Measurements from ENCODE around the gene TRIM50. TPM values are rescaled to one million over a fixed set of nuclear protein-coding genes. Genes with fewer than 3 reads are reported as not detected.

The TRIM50 gene
- polyA plus RNA-seq, 5 donors = 0.14 to 0.24 (median 0.17) TPM; not detected in 1

Other genes with a start within 250 kb of the TRIM50 start
- 1 to 10 TPM in 2 of 5 donors, under 1 TPM in 3; 0.49 to 1.7 (median 0.98) TPM for gene SPDYE9, start 242.0 kb downstream of the TRIM50 start, polyA plus RNA-seq (ENCODE audit: insufficient read depth in 1 of 5, insufficient read length in 5 of 5, low replicate concordance in 1 of 5)
- 10 to 100 TPM; 11.7 to 22.0 (median 14.9) TPM for gene NSUN5, start 19.3 kb downstream of the TRIM50 start, polyA plus RNA-seq (ENCODE audit: insufficient read depth in 1 of 5, insufficient read length in 5 of 5, low replicate concordance in 1 of 5)
- gene FKBP6, start 79 bp upstream of the TRIM50 start, polyA plus RNA-seq (ENCODE audit: insufficient read depth in 1 of 5, insufficient read length in 5 of 5, low replicate concordance in 1 of 5) = under 1 TPM; 0.18 to 0.74 (median 0.33) TPM
- 1 to 10 TPM in 1 of 5 donors, under 1 TPM in 4; 0.38 to 1.9 (median 0.72) TPM for gene FZD9, start 105.7 kb upstream of the TRIM50 start, polyA plus RNA-seq (ENCODE audit: insufficient read depth in 1 of 5, insufficient read length in 5 of 5, low replicate concordance in 1 of 5)
- gene BAZ1B, start 194.2 kb upstream of the TRIM50 start, polyA plus RNA-seq (ENCODE audit: insufficient read depth in 1 of 5, insufficient read length in 5 of 5, low replicate concordance in 1 of 5) = 10 to 100 TPM; 59.0 to 76.0 (median 71.8) TPM
- gene BCL7B, start 229.6 kb upstream of the TRIM50 start, polyA plus RNA-seq (ENCODE audit: insufficient read depth in 1 of 5, insufficient read length in 5 of 5, low replicate concordance in 1 of 5) = 10 to 100 TPM; 29.2 to 43.2 (median 30.9) TPM

All from right lung (tissue), 5 donors.